Tibial nerve (tissue), 3 donors: ENCODE data around the gene NQO2.
"Not testable (repeated sequence)": the region's sequence is repeated elsewhere in the genome, so short reads cannot be mapped to it uniquely, and the experiment has no call there.

Experiments used
- CTCF ChIP-seq, 5 experiments: fragments of 200-600 bp in 3 of 5; fragments of 450-650 bp in 2 of 5; sonication (generic) in 3 of 5; IDR thresholded peaks; one replicate each; pipeline ENCODE4 v1.5.1; 2016 to 2019; ENCODE audit warnings: antibody characterized with exemption in 5 of 5, mild to moderate bottlenecking in 3 of 5, moderate library complexity in 2 of 5
- POLR2A ChIP-seq, 2 donors: fragments of 450-650 bp; IDR thresholded peaks; one replicate each; pipeline ENCODE4 v1.6.1; 2017; ENCODE audit warnings: antibody characterized with exemption in 2 of 2, mild to moderate bottlenecking in 2 of 2, moderate library complexity in 2 of 2

- TF ChIP-seq POLR2A, CTCF (IDR thresholded peaks at IDR 0.05): not testable (repeated sequence)
Measured at GRCh38 chr6:3063340-3063732, 63.6 kb downstream of the NQO2 start.
